PC-9 (cell line): ENCODE data around the gene KIAA1217.

Experiments used
- EZH2 ChIP-seq: fragments of 200-600 bp; sonication (generic); IDR thresholded peaks from 2 replicates; pipeline ENCODE4 v1.8.0; 2017; ENCODE audit warnings: antibody characterized with exemption, low read depth
- TF ChIP-seq, protein P1 (sequence below): fragments of 200-600 bp; sonication (generic); conservative IDR thresholded peaks from 2 replicates; pipeline ENCODE4 v1.6.1; 2017; ENCODE audit warnings: mixed run types, antibody characterized with exemption, mild to moderate bottlenecking, moderate library complexity

DNA sequence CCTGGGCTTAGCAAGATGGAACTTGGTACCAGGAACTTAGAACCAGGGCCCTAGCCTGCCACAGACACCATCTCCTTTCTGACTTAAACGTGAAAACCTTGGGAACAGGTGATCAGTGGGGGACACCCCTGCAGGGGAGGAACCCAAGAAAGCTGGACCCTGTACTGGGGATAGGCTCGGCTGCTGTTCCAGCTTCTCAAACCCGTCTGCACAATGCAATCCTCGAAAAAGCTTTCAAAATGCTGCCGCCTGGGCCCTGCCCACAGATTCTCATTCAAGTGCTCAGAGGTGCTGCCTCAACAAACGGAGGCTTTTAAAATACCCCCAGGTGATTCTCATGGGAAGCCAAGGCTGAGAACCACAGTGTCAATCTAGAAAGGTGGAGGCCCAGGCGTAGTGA lies 345.1 kb downstream of the KIAA1217 start:
- TF ChIP-seq, protein P1, sequence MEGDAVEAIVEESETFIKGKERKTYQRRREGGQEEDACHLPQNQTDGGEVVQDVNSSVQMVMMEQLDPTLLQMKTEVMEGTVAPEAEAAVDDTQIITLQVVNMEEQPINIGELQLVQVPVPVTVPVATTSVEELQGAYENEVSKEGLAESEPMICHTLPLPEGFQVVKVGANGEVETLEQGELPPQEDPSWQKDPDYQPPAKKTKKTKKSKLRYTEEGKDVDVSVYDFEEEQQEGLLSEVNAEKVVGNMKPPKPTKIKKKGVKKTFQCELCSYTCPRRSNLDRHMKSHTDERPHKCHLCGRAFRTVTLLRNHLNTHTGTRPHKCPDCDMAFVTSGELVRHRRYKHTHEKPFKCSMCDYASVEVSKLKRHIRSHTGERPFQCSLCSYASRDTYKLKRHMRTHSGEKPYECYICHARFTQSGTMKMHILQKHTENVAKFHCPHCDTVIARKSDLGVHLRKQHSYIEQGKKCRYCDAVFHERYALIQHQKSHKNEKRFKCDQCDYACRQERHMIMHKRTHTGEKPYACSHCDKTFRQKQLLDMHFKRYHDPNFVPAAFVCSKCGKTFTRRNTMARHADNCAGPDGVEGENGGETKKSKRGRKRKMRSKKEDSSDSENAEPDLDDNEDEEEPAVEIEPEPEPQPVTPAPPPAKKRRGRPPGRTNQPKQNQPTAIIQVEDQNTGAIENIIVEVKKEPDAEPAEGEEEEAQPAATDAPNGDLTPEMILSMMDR, result no peak
- TF ChIP-seq EZH2, result no peak
